Measurements from ENCODE around the gene AAMP. TPM values are rescaled to one million over a fixed set of nuclear protein-coding genes. Genes with fewer than 3 reads are reported as not detected.

Gene AAMP
- polyA plus RNA-seq, 3 donors: 64.6 to 142 (median 105) TPM

DNA sequence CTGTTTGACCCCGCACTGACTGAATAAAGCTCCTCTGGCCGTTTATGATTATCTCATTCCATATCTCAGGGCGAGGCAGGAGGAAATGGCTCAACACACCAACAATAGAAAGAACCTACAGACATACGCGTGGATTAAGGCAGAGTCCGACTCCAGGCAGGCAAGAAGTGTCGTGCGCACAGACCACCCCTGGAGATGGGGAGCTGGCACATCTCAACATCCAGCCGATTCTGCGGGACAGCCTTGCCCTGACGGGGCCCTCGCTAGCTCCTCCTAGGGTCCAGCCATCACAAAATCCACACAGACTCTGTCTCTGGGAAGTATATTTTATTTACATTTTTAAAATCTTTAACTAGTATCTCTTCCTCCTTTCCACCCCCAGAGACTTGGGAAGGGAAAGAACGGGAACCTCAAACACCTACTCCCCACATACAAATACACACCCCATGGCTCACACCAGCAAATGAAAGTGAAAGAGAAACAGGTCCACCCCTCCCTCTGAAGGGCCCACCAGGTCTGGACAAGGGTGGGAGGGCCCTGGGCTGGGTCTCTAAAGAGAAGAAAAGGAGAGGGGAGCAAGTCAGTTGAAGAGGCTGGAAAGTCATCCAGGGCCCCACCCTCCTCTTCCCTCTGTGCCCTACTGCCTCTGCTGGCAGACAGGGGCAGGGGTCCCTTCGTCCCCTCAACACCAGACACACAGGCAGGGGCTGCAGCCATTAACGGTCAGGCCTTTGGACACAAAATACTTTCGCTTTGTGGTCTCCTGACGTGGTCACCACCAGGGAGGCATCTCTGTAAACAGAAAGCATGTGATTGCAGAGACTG, 5.9 kb downstream of the AAMP start:
- no peak overlapping the region for H3K27ac ChIP-seq (ENCODE audit: low read depth, low read length)
- 67 to 80% (median 75%) methylated on average over 17 of the region's 17 CpGs for WGBS, 3 donors

DNA sequence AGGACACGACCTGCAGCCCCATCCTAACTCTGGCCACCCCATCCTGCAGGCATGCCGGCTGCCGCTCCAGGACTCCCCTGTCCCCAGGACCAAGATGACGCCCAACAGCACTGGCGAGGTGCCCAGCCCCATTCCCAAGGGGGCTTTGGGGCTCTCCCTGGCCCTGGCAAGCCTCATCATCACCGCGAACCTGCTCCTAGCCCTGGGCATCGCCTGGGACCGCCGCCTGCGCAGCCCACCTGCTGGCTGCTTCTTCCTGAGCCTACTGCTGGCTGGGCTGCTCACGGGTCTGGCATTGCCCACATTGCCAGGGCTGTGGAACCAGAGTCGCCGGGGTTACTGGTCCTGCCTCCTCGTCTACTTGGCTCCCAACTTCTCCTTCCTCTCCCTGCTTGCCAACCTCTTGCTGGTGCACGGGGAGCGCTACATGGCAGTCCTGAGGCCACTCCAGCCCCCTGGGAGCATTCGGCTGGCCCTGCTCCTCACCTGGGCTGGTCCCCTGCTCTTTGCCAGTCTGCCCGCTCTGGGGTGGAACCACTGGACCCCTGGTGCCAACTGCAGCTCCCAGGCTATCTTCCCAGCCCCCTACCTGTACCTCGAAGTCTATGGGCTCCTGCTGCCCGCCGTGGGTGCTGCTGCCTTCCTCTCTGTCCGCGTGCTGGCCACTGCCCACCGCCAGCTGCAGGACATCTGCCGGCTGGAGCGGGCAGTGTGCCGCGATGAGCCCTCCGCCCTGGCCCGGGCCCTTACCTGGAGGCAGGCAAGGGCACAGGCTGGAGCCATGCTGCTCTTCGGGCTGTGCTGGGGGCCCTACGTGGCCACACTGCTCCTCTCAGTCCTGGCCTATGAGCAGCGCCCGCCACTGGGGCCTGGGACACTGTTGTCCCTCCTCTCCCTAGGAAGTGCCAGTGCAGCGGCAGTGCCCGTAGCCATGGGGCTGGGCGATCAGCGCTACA, 7.0 kb downstream of the AAMP start:
- WGBS, 3 donors: 81 to 88% (median 84%) methylated on average over 35 to 39 of the region's 39 CpGs
- no peak overlapping the region for H3K27ac ChIP-seq (ENCODE audit: low read depth, low read length)

DNA sequence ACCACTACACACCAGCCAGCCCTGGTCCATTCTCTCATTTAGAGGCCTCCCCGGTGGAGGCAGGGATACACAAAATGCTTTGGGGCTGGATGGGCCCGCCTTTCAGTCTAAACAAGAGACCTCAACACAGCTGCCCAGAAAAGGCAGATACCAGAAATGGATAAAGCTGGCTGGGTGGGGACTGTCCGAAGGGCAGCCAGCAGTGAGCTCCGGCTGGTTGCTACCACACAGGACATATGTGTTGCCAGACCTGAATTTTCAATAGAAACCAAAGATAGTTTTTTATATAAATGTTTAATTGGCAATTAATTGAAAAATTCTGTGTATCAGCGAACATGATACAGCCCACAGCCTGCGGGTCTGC, 7.7 kb downstream of the AAMP start:
- H3K27ac ChIP-seq (ENCODE audit: low read depth, low read length): no peak overlapping the region
- WGBS, 3 donors: 81 to 83% (median 81%) methylated on average over 6 of the region's 6 CpGs

DNA sequence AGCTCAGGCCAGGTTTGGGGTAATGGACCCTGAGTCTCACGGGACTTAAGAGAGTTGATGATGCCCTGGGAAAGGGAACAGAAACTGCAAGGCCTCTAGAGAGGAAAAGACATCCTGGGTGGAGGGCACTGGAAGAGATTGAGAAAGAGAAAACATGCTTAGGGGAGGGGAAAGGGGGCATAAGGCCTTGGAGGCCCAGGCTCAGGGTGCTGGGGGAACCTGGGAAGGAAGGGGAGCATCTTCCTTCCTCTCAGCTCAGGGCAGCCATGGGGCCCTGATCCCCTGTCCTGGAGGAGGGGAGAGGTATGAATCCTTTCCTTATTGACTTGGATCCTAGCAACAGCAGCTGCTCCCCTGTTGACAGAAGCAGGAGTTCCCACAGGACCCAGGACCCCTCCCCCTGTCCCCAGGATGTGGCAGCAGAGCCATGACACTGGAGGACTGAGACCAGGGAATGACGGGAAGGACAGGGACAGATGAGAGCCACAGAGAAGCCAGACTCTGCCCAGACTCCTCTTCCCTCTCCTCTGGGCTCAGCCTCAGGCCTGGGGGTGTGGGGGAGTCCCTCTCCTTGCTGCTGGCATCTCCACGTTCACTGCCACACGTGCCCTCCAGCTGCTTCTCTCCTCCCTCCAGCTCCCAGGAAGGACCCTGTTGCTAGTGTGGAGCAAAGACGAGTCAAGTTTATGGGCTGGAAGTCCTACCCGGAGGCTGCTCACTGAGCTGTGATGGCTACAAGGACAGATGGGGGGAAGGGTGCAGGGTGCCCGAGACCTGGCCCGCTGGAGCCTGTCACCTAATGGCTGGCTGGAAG, 8.3 kb downstream of the AAMP start:
- 59 to 62% (median 60%) methylated on average over 7 to 8 of the region's 8 CpGs for WGBS, 3 donors
- no peak overlapping the region for H3K27ac ChIP-seq (ENCODE audit: low read depth, low read length)

DNA sequence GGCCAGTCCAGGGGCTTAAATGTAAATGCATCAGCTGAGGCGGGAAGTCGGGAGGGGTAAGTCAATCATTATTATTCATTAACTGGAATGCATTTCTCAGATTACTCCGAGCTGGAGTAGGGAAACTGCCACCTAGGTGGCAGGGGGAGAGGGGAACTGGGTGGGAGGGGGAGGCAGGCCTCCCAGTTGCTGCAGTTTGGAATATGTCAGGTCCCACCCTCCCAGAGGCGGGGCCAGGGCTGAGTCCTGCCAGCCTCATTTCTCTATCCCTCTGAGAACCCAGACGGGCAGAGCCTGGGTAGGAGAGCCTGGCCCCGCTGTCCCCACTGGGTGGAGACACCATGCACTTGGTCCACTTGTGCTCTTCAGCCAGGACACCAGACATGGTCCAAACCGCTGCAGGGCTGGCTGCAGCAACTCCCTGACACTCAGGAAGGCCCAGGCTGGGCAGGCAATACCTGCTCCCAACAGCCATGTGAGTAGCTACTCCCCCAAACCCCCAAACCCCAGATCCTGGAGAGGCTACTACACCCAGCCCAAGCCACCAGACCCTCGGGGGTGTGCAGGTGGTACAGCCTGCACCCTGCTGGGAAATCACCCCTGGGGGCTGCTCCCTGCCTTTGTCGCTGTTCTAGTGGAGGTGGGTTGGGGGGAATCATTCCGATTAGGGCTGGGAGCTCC, 9.1 kb downstream of the AAMP start, which contains the start of gene GPBAR1:
Gene GPBAR1 (plus strand): TSS at position 274 of the 681 bp plus-strand sequence. CDS start 1,710 bp downstream, outside the sequence.
- peak within 1 kb of the TSS; percentile 61 for H3K27ac ChIP-seq (ENCODE audit: low read depth, low read length)

DNA sequence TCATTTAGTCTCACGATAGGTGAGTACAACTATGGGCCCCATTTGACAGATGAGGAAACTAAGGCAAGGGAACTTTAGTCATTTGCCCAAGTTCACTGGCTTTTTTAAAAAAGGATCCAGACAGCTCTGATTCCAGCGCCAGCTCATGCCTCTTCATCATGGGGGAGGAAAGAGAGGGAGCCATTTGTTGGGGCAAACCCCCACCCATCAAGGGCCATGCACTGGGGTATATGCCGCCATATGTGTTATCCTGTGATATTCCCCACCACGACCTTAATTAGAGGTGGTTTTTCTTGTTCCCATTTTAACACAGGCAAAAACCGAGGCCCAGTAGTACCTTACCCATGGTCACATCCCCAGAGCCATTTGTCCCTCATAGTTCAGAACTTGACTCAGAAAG, 9.8 kb downstream of the AAMP start:
- peak overlapping the region; percentile 61 for H3K27ac ChIP-seq (ENCODE audit: low read depth, low read length)
- 77 to 83% (median 83%) methylated on average over 5 of the region's 5 CpGs for WGBS, 3 donors

More for the DNA sequence above, 9.1 kb downstream of the AAMP start, which contains the start of gene GPBAR1:
- 47 to 67% (median 61%) methylated on average over 10 of the region's 10 CpGs for WGBS, 3 donors

DNA sequence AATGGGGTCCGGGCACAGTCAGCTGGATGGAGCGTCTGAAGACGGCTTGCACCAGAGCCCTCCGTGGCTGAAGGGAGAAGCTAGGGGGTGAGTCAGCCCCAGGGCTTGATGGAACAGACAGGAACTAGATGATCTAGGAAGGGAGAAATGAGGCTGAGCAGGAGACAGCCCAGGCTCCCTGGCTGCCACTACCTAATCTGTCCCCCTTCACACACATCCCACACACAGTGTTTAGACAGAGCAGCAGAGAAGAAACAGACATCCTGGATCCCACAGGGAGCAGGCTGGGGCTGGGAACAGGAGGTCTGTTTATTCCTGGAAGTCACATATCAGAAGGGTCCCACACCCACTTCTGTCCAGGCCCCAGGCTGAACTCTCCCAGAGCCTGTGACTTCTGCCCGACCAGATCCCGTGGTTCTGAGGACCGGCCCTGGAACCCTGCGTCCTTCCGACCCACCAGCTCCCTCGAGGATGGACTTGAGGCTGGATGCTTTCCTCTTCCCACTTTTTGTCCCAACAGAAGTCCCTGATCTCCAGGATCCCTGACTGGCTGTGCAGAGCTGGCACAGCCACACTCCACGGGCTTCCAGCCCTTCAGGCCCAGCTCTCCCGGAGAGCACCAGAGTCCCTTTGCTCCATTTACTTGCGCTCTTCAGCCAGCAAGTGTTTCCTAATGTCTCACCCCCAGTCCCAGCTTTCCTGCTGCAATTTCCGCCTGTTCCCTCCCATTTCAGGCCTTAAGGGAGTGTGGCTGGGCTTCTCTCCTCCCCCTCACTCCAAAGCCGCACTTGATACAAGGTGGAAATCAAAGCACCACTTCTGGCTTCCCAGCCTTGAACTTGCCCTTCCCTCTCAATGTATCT, 10.6 kb downstream of the AAMP start:
- peak overlapping the region; percentile 61 for H3K27ac ChIP-seq (ENCODE audit: low read depth, low read length)
- WGBS, 3 donors: 32 to 65% (median 37%) methylated on average over 15 of the region's 15 CpGs

DNA sequence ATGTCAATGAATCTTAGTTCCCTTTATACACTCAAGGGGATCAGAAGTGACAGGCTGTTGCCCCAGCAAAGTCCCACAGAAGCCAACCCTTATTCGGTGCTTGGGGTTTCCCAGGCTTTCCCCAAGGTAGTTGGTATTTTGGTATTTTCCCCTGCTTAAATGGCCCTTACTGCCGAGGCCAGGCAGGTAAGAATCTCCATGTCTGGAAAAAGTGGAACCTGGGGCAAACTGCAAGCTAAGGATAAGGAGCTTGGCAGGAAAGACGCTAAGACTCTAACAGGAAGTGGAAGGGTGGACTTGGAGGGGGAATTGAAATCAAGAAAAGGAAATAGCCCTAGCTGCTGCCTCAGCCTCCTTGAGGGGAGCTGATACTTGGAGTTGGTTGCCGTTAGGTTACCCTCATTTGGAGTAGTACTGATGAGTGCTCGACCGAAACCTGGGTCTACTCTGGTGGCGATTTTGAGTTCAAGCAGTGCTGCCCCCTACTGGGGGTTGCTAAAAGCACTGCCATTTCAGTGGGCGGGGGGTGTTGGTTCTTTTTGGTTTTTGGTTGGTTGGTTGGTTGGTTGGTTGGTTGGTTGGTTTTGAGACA, 12.5 kb downstream of the AAMP start:
- WGBS, 3 donors: 36 to 47% (median 39%) methylated on average over 8 of the region's 8 CpGs

DNA sequence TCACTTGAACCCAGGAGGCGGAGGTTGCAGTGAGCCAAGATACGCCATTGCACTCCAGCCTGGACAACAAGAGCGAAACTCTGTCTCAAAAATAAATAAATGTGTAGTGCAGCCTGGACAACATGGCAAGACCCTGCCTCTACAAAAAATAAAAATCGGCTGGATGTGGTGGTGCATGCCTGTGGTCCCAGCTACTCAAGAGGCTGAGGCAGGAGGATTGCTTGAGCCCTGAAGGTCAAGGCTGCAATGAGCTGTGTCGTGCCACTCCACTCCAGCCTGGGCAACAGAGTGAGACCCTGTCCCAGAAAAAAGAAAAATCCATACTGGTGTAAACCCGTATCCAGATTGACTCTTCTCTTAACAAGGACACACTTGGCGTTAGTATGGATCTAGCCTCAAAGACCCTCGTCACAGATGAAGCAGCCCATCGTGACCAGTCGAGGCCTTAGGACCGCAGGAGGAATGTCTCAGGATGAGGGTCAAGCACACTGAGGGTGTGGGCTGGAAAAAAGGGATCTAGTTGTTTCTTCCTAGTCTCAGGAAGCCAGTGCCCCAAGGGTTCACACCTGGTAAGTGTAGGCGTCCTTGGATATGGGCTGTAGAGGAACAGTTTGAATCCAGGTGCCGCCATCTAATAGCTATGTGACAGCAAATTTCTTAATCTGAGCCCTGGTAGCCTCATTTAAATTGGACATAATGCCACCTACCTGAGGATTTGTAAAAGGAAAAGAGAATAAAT, 13.2 kb downstream of the AAMP start:
- 92 to 96% (median 92%) methylated on average over 13 of the region's 13 CpGs for WGBS, 3 donors
- no peak overlapping the region for H3K27ac ChIP-seq (ENCODE audit: low read depth, low read length)

More for the DNA sequence above, 12.5 kb downstream of the AAMP start:
- H3K27ac ChIP-seq (ENCODE audit: low read depth, low read length): no peak overlapping the region

DNA sequence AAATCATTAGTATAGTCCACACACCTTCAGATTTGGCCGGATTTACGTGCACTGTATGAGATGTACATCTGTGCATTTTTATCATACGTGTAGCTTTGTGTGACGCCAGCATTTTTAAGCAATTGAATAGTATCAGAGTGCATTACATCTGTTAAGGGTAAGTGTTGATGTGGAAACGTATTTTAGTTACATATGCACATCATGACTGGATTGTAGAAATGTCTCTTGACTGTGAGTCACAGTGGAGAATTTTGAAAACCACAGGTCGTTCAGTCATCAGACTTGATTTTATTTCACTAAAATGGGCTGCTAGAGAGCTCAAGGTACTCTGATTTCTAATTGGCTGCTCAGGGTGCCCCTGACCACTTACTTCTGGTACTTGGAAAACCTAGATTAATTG, 14.5 kb downstream of the AAMP start:
- 75 to 91% (median 88%) methylated on average over 6 of the region's 6 CpGs for WGBS, 3 donors
- no peak overlapping the region for H3K27ac ChIP-seq (ENCODE audit: low read depth, low read length)

DNA sequence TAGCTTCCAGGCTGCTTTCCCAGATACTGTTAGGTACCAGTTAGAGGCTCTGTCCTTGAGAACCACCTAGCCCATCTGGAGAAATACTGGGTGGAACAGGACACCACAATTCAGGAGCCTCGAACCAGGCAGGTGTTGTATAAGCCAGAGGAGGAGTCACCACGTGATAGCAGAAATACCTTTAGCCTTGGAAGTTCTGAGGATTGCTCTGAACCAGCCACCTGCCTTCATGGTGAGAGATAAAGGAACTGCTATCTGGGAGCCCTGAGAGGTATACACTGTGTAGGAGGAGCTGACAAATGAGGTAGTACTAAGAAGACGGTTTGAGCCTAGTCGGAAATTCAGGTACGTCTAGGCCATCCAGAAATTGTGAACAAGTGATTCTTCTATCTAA, 16.7 kb downstream of the AAMP start:
- 63 to 84% (median 77%) methylated on average over 5 of the region's 5 CpGs for WGBS, 3 donors
- H3K27ac ChIP-seq (ENCODE audit: low read depth, low read length): no peak overlapping the region

DNA sequence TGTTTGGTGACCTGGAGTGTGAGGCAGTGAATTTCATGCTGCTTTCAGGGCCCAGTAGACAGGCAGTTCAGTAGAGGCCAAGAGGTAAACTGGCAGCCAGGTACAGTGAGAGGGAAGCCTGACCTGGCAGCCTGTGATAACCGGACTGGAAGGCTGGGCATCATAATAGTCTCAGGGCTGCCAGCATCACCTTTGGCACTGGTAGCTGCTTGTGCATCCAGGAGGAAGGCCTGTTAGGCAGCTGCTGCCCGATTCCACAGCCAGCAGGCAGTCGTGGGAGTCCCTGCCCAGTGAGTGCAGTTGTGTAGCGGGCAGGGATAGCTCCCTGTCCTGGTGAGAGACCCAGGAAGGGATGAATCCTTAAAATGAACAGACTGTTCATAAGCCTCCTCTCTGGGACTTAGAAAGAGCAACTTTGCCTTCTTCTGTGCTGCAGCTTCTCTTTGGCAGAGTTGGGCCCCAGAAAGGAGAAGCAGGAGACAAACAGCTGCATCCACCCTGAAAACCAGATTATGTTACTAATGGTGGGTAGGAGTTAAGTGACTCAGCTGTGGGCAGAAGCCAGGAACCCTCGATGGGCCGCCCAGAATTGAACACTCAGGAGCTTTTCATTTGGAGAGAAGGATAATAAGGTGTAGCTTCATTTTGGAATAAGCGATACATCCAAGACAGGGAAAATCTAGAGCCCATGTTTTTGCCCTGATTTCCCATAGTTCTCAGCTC, 17.3 kb downstream of the AAMP start:
- WGBS, 3 donors: 56 to 81% (median 61%) methylated on average over 7 of the region's 7 CpGs
- no peak overlapping the region for H3K27ac ChIP-seq (ENCODE audit: low read depth, low read length)

DNA sequence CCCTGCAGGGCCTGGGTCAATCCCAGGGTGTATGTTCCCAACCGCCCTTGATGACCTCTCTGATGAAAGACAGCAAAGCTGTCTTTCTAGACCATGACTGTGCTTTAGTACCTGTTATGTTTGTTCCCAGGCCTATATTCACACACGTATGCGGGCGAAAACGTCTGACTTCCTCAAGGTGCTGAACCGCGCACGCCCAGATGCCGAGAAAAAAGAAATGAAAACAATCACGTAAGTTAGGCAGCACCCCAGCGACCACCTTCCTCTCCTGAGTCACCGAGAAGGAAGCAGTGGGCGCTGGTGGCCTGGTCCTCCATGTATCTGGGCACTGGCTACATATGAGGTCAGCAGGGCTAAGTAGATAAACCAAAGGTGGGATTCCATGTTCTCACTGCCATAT, 20.2 kb downstream of the AAMP start:
- WGBS, 3 donors: 92 to 95% (median 93%) methylated on average over 13 of the region's 13 CpGs

DNA sequence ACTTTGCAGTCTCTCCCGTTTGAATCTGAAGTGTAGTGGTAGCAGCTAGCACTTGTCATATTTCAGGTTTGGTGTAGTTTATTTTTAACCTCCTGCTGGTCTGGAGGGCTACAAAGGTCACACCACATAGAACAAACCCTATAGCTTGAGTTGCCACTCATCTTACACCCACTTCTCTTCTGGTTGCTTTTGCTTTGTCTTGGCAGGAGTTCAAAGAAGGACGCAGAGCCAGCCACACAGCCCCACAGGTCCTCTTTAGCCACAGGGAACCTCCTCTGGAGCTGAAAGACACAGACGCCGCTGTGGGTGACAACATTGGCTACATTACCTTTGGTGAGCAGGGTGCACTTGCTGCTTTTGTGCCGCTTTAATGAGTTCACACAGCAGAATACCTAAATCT, 24.7 kb downstream of the AAMP start:
- H3K27ac ChIP-seq (ENCODE audit: low read depth, low read length): no peak overlapping the region
- 76 to 81% (median 79%) methylated on average over 5 of the region's 5 CpGs for WGBS, 3 donors

More for the DNA sequence above, 20.2 kb downstream of the AAMP start:
- H3K27ac ChIP-seq (ENCODE audit: low read depth, low read length): no peak overlapping the region

DNA sequence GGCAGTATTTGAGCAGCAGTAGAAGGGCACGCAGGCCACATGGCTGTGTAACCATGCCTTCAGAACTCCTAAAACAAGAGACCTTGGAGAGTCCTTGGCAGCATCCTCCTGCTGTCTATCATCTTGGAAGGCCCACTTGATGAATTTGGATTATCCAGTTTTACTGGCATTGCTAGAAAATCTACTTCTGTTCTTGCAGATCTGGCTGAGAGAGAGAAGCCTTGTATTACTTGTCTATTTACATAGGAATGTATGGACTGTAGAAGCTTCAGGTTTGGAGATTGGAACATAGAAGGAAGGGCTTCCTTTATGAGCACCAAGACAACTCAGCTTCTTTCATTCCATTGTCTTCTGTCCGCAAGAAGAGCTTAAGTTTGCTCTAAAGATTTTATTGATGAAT, 25.3 kb downstream of the AAMP start:
- no peak overlapping the region for H3K27ac ChIP-seq (ENCODE audit: low read depth, low read length)
- 85 to 100% (median 96%) methylated on average over 2 of the region's 2 CpGs for WGBS, 3 donors
